NCI-H510A (cell line): ENCODE measurements around the gene RBP5.
"Not testable (repeated sequence)": the region's sequence is repeated elsewhere in the genome, so short reads cannot be mapped to it uniquely, and the experiment has no call there.

Experiments used
- DNase-seq: peaks from one replicate; lab custom pipeline; 2025; lab: John Stamatoyannopoulos, UW

The RBP5 gene

DNA sequence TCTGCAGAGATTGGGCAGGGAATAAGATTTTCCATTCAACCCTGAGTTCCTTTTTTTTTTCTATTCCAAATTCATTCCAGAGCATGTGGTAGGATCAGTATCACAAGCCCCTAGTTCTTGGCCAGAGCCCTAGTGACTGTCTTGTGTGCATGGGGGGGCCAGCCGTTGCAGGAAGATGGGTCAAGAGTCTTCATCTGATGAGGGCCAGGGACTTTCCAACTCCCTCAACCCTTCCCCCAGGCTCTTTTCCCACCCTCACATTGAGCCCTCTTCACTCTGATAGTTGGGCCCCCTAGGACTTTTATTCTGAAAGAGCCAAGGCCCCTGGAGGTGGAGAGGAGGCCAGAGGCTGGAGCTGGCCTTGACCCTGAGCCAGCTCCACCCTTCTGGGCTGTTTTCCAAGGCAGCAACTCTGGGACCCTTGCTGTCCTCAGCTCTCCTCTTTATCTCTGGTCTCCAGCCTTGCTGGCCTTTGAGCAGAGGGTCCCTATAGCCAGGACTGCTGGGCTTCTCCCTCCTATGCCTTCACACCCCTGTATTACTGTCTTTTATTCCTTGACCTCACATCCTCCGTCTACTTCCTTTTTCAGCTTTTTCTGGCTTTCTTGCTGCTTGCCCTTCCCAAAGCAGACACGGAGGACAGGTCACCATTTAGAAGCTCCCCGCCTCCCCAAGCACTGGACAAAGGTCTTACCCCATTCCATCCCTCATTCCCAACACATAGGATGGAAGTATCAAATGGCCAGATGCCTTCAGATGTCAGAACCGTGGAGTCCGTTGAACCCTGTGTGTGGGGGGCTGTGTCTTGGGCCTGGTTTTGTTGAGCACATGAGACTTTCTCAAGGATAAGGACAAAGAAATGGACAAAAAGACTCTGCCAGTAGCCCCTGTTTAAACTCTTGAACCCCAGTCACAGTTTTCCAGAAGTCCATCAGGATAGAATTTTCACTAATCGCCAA, 5.6 kb downstream of the RBP5 start:
- no peak for DNase-seq

DNA sequence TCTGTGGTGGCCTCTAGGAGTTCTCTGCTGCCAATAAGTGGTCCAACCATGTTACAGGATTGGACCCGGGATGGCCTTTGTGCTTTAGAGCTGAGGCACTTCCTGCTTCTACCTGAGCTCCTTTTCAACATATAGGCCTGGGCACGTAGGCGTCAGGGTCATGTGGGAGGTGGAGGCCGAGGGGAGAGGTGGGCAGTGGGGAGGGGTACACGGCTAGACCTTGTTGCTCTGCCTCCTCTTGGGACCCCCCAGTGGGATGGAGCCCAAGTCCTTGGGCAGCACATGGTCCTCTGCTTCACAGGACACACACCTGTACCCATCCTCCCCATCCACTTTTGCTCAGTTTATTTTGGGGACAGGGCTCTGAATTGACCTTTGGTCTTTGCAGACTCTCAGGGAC, 7.4 kb downstream of the RBP5 start:
- no peak for DNase-seq

DNA sequence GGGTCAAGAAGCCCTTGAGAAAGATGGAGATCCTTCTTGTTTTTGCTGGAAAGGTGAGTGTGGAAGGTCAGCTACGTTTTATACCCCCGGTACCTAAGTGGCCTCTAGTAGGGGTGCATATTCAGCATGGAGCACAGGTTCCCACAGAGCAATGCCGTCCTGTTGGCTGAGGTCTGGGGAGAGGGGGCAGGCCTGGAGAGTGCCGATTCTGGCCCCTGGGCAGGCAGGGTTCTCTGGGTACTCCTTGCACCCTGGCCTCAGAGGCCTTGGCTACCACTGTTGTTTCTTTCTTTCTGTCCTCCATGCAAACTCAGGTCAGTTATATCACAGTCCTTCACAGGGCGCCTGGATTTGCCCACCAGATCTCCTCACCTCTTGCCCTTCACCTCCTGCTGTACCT, 8.5 kb downstream of the RBP5 start:
- no peak for DNase-seq

DNA sequence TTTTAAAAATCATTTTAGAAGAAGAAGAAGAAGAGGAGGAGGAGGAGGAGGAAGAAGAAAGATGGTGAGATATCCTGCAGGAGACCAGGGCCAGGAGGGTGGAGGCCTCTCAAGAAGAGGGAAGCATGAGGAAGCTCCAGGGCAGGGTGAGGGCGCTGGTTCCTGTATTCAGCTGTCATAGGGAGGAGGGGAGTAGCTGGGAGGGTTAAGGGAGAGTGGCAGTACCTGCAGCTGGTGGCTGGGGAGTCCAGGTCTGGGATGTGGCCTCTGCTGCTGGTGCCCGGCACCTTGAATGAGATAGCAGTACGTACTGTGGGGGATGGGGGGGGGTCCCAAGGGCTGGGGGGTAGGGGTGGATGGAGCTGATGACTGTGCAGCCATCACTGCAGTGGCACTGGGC, 9.8 kb downstream of the RBP5 start:
- no peak for DNase-seq

DNA sequence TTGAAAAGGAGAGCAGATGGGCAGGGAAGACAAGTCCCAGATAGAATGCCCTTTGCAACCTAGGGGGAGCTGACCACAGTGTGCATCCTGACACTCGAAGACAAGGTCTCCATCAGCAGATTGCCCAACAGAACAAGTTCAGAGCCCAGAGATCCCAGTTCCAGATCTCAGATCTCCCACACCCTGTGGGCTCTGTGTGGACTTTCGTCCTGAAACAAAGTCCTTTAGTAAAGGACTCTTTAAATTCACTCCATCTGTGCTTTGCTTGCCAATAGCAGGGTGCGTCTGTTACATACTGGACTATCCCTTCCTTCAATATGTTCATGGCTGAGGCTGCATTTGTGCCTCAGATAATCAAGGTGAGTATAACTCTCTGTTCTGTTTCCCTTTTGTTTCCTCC, 11.0 kb downstream of the RBP5 start:
- DNase-seq, result no peak

DNA sequence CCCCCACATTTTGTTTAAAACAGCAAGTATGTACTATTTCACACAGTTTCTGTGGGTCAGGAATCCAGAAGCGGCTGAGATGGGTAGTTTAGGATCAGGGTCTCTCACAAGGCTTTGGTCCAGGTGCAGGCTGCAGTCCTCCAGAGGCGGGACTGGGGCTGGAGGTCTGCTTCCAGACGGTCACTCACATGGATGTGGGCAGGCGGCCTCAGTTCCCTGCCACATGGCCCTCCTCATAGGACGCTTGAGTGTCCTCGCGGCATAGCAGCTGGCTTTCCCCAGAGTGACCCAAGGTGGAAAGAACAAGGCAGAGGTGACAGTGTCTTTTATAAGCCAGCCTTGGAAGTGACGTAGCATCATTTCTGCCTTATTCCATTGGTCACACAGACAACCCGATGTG, 11.8 kb downstream of the RBP5 start:
- DNase-seq, result no peak

DNA sequence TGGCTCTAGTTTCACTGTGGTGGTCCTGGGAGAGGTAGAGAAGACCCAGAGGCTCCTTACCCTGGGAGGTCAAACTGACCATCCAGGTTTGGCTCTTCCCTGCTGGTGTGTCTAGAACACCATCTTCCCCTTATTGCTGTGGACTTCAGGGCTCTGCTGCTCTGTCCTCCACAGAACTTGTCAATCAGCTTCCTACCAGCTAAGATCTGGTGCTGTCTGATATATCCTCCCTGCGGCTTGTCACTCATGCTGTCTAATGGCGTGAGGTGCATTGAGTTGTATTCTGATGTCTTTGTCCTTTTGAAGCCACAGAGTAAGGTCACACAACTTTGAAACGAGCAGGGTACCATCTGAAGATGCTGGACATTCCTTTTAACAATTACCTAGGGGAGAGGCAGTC, 12.5 kb downstream of the RBP5 start:
- no peak for DNase-seq

DNA sequence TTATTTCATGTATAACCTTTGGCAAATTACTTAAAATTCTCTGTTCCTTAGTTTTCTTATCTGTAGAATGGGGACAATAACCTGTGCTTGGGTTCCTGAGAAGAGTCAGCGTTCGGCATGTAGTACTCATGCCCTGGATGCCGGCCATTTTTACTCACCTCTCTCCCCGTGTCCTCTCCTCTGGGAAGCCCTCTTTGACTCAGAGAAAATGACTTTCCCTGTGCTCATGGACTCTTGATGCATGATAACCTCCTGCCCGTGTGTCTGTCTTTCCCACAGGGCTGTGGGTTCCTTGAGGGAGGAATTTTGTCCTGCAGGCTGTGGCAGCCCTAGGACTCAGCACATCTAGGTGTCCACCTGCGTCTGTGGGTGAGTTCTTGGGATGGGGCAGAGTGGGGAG, 13.8 kb downstream of the RBP5 start:
- DNase-seq, result no peak

DNA sequence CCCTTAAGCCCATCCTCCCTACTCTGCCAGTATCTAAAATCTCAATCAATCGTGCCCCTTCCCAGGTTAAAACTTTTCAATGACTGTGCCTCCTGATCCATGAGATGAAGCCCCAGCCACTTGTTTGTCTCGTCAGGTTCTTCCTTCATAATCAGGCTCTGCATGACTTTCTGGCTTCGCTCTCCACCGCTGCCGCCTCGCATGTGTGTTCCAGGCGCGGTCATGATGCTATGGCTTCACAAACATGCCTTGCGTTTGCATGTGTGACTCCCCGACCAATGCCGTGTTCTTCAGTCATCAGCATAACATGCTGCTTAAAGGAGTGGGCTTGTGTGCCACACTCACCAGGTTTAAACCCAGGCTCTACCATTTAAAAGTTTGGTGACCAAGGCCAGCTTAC, 14.7 kb downstream of the RBP5 start:
- no peak for DNase-seq

DNA sequence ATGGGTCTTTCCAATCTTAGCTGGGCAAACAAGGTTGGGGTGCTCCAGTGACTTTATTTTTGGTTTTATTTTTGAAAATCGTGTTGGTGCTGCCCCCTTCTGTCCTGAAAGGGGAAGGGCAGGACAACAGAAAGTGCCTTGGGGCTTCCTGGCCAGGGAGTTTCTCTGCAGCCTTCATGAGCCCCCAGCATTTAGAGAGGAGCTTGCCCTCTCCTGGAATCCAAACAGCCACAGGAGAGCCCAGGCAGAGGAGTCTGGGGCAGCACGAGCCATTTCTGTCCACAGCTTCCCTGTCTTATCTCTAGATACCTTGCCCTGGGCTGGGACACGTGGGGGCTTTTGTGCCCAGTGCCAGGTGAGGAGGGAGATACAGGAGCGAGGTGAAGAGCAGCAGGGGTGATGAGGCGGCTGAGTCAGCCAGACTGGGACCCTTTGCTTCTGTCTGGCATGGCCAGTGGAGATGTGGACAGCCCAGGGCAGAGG, 15.3 kb downstream of the RBP5 start:
- no peak for DNase-seq

DNA sequence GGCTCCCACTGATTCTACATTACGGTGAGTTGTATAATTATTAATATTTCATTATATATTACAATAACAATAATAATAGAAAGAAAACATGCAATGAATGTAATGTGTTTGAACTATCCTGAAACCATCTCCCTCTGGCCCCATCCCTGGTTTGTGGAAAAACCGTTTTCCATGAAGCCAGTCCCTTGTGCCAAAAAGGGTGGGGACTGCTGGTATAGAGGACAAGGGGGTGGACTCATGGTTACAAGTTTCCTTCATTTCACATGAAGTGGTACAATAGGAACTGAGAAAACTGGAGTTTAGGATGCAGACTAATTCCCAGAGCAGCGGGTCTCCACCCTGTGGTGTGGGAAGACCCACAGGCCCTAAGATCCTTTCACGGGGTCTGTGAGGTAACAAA, 16.6 kb downstream of the RBP5 start:
- no peak for DNase-seq

DNA sequence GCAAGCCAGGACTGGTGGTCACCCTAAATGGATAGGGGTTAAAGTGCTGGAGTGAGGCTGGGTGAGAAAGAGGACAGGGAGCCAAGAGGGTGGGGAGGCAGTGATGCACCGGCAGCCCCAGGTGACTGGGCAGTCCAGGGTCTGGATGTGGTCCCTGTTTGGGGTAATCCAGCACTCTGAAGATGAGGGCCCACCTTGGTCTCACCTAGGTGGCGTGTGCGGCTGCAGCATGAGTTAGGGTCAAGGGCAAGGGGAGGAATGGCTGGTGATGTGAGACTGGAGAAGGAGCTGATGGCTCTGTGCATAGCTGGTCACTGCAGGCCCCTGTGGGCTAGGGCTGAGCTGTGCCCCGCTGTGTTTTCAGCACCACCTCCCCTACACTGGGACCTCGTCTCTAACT, 18.0 kb downstream of the RBP5 start:
- no peak for DNase-seq

DNA sequence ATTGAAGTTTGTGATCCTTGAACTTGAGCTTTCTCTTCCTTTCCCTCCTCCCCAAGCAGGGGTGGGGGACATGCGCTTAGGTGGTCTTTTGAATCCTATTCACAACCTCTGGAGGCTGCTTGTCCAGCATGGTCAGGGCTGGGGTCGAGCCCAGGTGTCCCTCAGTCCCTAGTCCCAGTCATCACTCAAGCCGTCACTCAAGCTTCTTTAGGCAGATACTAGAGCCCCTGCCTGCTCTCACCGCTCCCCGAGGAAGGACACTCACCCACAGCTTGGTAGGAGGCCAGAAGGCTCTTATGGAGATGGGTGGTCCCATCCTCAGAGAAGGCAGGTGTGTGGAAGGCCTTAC, 19.1 kb downstream of the RBP5 start:
- no peak for DNase-seq

DNA sequence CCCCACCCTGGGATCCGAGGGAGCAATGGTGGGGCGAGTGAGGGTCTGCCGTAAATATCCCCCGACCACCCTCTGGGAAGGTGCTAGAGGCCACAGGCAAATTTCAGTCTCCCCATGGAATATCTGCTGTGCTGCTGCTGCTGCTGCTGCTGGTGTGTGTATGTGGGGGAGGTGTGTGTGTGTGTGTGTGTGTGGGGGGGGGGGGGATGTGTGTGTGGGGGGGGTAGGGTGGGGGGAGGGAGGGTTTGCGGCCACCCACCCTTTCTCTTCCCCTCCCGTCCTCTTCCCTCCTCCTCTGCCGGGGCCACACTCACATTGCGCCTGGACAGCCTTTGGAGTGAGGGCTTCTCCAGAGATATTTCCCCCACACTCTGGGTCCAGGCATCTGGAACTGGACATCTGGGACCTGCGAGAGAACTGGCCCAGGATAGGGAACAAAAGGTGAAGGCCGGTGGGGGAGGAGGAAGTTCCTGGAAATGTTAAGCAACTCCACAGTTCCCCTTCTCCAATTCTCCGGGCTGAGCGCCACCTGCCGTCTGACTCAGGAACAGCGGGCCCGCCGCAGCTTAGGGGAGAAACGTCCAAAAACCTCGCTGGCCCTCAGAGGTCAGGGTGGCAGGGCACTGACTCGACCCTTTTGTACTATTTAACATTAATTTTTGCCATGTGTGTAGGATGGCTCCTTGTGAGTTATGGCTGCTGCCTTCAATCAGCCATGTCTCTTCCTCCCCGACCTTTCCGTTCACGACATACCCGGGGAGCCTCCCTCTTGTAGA, 19.7 kb downstream of the RBP5 start, which contains the start of gene C1RL:
C1RL (minus strand) TSS at position 419 of the 776 bp plus-strand sequence; CDS start at position 385, 34 bp downstream.
- peak; percentile 47 for DNase-seq

DNA sequence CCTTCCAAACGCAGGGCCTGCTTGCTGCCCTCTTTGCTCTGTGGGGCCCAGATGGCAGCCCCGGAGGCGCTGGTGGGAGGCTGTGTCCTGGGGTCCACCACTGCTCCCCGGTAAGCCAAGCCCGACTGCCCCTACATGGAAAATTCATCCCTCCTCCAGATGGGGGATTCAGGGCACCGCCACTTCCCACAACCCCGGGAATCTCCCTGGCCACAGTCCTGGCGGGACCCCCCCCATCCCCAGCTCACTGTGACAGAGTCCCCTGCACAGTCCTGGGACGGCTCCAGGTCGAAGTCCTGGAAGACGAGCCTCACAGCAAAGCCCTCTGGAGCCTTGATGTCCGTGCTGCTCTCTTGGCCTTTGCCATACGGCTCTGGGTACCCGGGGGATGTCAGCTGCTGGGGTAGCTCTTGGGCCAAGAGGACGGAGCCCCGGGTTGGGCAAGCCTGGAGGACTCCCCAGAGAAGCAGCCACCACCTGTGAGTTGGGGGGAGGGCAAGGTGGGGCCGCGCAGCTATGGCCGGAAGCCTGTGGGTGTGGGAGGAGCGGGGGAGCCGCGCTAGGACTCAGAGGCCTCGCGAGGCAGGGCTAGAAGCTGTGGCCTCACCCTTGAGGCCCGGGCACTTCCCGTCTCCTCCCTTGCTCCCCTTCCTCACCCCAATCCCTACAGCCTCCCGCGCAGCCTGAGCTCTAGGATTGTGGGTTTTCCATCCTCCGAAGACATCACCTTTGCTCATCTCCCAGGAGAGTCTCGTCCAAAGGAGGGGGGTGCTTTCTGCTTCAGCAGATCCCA, 20.5 kb downstream of the RBP5 start:
- DNase-seq, result peak; percentile 53

DNA sequence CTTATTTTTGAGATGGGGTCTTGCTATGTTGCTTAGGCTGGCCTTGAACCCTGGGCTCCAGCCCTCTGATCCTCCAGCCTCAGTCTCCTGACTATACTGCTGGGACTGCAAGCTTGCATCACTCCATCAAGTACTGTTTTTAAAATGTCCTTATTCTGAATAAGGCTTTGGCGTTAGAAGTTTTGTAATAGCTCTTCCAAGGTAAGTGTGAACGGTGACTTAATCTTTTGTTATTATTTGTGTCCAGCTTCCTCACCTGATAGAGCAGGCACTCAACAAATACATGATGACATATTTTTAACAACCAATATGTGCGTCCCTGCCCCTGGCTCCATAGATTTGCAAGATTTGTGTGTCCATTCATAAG, 21.1 kb downstream of the RBP5 start:
- DNase-seq, result no peak

DNA sequence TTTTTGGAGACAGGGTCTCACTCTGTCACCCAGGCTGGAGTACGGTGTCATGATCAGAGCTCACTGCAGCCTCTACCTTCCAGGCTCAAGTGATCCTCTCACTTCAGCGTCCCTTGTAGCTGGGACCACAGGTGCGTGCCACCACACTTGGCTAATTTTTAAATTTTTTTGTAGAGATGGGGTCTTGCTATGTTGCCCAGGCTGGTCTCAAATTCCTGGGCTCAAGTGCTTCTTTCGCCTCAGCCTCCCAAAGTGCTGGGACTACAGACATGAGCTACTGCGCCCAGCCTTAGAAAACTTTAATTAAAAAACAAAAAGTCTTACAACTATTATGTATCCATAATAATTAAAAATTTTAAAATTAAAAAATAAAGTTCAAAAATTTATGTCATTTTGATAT, 21.5 kb downstream of the RBP5 start:
- not testable (repeated sequence) for DNase-seq

DNA sequence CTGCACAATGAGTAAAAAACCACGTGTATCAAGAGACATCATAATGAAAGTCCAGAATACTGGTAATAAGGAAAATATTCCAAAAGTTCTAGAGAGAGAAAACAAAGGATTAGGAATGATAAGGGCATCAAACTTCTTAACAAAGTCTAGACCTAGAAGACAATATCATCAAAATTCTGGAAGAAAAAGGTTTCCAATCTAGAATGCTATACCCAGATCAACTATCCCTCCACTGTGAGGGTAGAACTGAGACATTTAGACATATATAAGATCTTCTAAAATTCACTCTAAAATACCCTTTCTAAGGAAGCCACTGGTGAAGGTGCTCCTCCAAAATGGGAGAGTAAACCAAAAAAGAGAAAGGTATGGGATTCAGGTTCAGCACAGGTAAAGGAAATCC, 22.6 kb downstream of the RBP5 start:
- no peak for DNase-seq

DNA sequence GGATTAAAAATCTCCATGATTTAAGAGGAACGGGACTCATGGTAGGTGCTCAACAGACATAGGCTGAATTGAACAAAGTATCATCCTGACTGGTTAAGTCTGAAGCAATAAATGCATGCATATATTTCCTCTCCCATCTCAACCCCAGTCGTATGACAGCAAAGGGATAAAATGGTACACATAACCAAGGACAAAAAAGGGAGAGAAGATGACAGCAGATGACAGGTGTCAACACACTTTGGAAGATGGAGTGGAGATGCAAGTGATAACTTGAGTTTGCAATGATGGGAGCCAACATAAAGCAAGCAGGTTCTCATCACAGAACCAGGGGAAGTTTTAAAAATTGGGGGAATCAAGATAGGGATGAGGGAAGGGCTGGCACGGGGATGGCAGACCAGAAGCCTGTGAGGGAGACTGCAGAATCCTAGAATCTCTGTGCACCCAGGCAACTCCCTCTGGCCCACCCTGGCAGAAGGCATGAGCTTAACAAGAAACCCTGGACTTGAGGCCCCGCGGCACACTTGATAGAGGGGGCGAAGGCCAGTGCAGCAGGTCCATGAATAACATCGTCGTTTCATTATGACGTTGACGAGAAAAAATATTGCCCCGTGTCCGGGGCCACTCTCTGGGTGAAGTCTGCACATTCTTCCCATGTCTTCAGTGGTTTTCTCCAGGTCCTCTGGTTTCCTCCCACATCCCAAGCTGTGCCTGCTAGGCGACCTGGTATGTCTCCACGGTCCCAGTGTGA, 24.7 kb downstream of the RBP5 start:
- DNase-seq, result no peak

DNA sequence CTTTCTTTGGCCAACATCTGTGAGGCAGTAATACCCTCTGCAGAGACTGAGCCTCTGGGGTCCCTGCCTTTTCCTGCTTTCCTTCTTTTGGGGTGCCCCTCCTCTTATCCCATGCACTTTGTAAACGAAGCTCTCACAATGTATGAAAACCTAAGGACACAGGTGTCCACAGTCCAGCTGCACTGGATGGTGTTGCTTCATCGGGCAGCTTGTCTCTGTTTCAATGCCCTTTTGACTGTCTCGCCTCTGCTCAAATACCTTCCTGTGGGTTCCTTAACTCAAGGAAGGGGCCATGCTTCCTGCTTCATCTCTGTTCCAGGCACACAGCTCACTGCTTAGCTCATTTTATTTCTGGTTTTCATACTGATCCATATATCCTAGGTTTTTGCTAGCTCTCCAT, 26.1 kb downstream of the RBP5 start:
- no peak for DNase-seq

DNA sequence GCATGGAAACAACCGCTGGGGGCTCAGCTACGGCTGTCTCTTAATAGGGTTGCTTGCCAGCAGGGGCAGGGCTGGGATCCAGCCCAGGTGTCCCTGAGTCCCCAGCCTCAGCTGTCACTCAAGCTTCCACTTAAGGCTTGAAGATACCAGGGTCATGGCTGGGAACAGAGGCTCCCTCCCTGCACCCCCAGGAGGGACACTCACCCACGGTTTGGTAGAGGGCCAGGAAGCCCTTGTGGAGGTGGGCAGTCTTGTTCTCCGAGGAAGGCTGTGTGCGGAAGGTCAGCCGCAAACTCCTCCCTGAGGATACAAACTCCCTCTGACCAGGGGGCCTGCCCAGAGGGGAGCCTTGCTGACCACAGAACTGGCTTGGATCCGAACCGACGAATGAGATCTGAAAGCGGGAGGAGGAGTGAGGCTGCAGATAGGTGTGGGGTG, 27.0 kb downstream of the RBP5 start:
- no peak for DNase-seq
